GM12872 (cell line): Measurements from ENCODE around the gene TAOK3.

ENCODE experiments used
- CTCF ChIP-seq: IDR thresholded peaks from 3 replicates; pipeline ENCODE4 v1.5.1; 2011; ENCODE audit warnings: low read depth, mild to moderate bottlenecking, low read length, moderate library complexity; ENCODE audit not compliant: insufficient read depth

TAOK3 gene

GRCh38 chr12:118107011-118107410 is 265.7 kb downstream of the TAOK3 start:
- no peak for TF ChIP-seq CTCF

- TF ChIP-seq CTCF, result no peak
These were observed 268.9 kb downstream of the TAOK3 start, which contains the start of gene VSIG10 for GRCh38 chr12:118103601-118104382. VSIG10 (minus strand) TSS chr12:118104011; CDS start chr12:118103671, 340 bp downstream.

GRCh38 chr12:118103201-118103600 is 269.5 kb downstream of the TAOK3 start:
- no peak for TF ChIP-seq CTCF

- no peak for TF ChIP-seq CTCF
These were observed 270.1 kb downstream of the TAOK3 start for GRCh38 chr12:118102609-118103008.

- no peak for TF ChIP-seq CTCF
These were observed 270.6 kb downstream of the TAOK3 start for GRCh38 chr12:118102070-118102469.

GRCh38 chr12:118101051-118101450 is 271.7 kb downstream of the TAOK3 start:
- no peak for TF ChIP-seq CTCF
